Measurements from ENCODE around the gene GPC6.

- TF ChIP-seq POLR2A (IDR thresholded peaks at IDR 0.05): no peak
- TF ChIP-seq, protein P1, sequence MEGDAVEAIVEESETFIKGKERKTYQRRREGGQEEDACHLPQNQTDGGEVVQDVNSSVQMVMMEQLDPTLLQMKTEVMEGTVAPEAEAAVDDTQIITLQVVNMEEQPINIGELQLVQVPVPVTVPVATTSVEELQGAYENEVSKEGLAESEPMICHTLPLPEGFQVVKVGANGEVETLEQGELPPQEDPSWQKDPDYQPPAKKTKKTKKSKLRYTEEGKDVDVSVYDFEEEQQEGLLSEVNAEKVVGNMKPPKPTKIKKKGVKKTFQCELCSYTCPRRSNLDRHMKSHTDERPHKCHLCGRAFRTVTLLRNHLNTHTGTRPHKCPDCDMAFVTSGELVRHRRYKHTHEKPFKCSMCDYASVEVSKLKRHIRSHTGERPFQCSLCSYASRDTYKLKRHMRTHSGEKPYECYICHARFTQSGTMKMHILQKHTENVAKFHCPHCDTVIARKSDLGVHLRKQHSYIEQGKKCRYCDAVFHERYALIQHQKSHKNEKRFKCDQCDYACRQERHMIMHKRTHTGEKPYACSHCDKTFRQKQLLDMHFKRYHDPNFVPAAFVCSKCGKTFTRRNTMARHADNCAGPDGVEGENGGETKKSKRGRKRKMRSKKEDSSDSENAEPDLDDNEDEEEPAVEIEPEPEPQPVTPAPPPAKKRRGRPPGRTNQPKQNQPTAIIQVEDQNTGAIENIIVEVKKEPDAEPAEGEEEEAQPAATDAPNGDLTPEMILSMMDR (IDR thresholded peaks at IDR 0.05 in 8 of 11, conservative IDR thresholded peaks at IDR 0.05 in 3 of 11): no peak
- no peak for TF ChIP-seq POLR2AphosphoS5 (IDR thresholded peaks at IDR 0.05)
Observed at GRCh38 chr13:94261163-94261562, 1034.6 kb downstream of the GPC6 start.
